Suppressor macrophage (primary cell): ENCODE results near the gene CCDC47.
"Not testable (repeated sequence)": the region's sequence is repeated elsewhere in the genome, so short reads cannot be mapped to it uniquely, and the experiment has no call there.

Experiments
- DNase-seq, 4 experiments: peaks; one replicate each; pipeline ENCODE4 v3.0.0-alpha.2; 2020 to 2022

CCDC47 gene

GRCh38 chr17:63720194-63720593 lies 53.2 kb downstream of the CCDC47 start:
- DNase-seq, result not testable (repeated sequence)

- DNase-seq, result no peak
These were observed 54.4 kb downstream of the CCDC47 start for GRCh38 chr17:63718988-63719387.

GRCh38 chr17:63716426-63716825 lies 57.0 kb downstream of the CCDC47 start:
- no peak for DNase-seq

- no peak for DNase-seq
These were observed 58.7 kb downstream of the CCDC47 start for GRCh38 chr17:63714550-63715277.

- no peak for DNase-seq
These were observed 64.3 kb downstream of the CCDC47 start for GRCh38 chr17:63709110-63709509.

GRCh38 chr17:63707151-63707550 lies 66.2 kb downstream of the CCDC47 start:
- DNase-seq, result no peak

GRCh38 chr17:63706336-63707082 lies 66.9 kb downstream of the CCDC47 start:
- DNase-seq, result no peak

GRCh38 chr17:63705657-63706056 lies 67.7 kb downstream of the CCDC47 start:
- DNase-seq, result no peak

- no peak for DNase-seq
These were observed 68.6 kb downstream of the CCDC47 start for GRCh38 chr17:63704836-63705235.

- DNase-seq, result no peak
These were observed 69.2 kb downstream of the CCDC47 start for GRCh38 chr17:63704259-63704576.

GRCh38 chr17:63703556-63704258 lies 69.7 kb downstream of the CCDC47 start:
- no peak for DNase-seq

- no peak for DNase-seq
These were observed 70.4 kb downstream of the CCDC47 start for GRCh38 chr17:63703029-63703428.

- DNase-seq, result no peak
These were observed 70.7 kb downstream of the CCDC47 start for GRCh38 chr17:63702721-63703015.

GRCh38 chr17:63701868-63702720 lies 71.3 kb downstream of the CCDC47 start:
- peak; percentile 64 to 83 (median 76) for DNase-seq

- peak in 3 of 4 experiments; percentile 47 to 57 (median 49) for DNase-seq
These were observed 72.0 kb downstream of the CCDC47 start for GRCh38 chr17:63701456-63701820.

- peak; percentile 74 to 91 (median 86) for DNase-seq
These were observed 72.6 kb downstream of the CCDC47 start for GRCh38 chr17:63700528-63701455.

- DNase-seq, result peak; percentile 37 to 75 (median 54)
These were observed 73.5 kb downstream of the CCDC47 start, which contains the start of gene LIMD2 for GRCh38 chr17:63699638-63700527. LIMD2 (minus strand) TSS chr17:63700125; CDS start chr17:63699298, 827 bp downstream.

- DNase-seq, result peak; percentile 64 to 89 (median 82)
These were observed 74.3 kb downstream of the CCDC47 start for GRCh38 chr17:63698886-63699637.

- peak; percentile 23 to 49 (median 36) for DNase-seq
These were observed 75.0 kb downstream of the CCDC47 start for GRCh38 chr17:63698381-63698885.
